K562 (cell line): Measurements from ENCODE around the gene CEP20. TPM values are rescaled to one million over a fixed set of nuclear protein-coding genes. Genes with fewer than 3 reads are reported as not detected.

Experiments
- CTCFL ChIP-seq: IDR thresholded peaks from 2 replicates; pipeline ENCODE4 v1.6.1; 2011; ENCODE audit warnings: borderline replicate concordance, low read depth, mild to moderate bottlenecking, moderate library complexity, low read length; ENCODE audit not compliant: insufficient read depth, poor library complexity, severe bottlenecking
- FOXA3 ChIP-seq, 2 experiments: fragments of 450-650 bp in 1 of 2; sonication (generic) in 1 of 2; formaldehyde crosslinking; IDR thresholded peaks in 1 of 2; conservative IDR thresholded peaks in 1 of 2; 2 replicates each; pipeline versions ENCODE4 v1.4.0 to v1.8.0; 2020 to 2022; ENCODE audit warnings: mild to moderate bottlenecking in 2 of 2, missing genetic modification reagents in 1 of 2
- FUS ChIP-seq: fragments of 200-400 bp; formaldehyde crosslinking; optimal IDR thresholded peaks from 2 replicates; pipeline ENCODE3; 2017; ENCODE audit warnings: low read depth, low read length
- GTF2A2 ChIP-seq: IDR thresholded peaks from 2 replicates; pipeline ENCODE4 v1.6.1; 2016; ENCODE audit warnings: mild to moderate bottlenecking, missing genetic modification characterization, missing compliant biosample characterization
- HOMEZ ChIP-seq: fragments of 250-450 bp; sonication (Bioruptor Pico); IDR thresholded peaks from 2 replicates; pipeline ENCODE4 v1.4.0; 2020; ENCODE audit warnings: mild to moderate bottlenecking, moderate library complexity
- HOXB6 ChIP-seq: fragments of 250-450 bp; sonication (Bioruptor Pico); IDR thresholded peaks from 2 replicates; pipeline ENCODE4 v1.5.1; 2022; ENCODE audit warnings: mild to moderate bottlenecking, borderline replicate concordance
- KDM1A ChIP-seq, 2 experiments: fragments of 450-650 bp; IDR thresholded peaks; 2 replicates each; pipeline ENCODE4 v1.6.1; 2016; ENCODE audit warnings: mild to moderate bottlenecking in 2 of 2
- MAFK ChIP-seq: IDR thresholded peaks from 2 replicates; pipeline ENCODE4 v1.6.1; 2011; ENCODE audit warnings: low read length, improper control_type of control experiment
- MCM2 ChIP-seq: fragments of 450-650 bp; IDR thresholded peaks from 2 replicates; pipeline ENCODE4 v1.6.1; 2017; ENCODE audit warnings: low read depth, mild to moderate bottlenecking
- NFIX ChIP-seq: fragments of 250-450 bp; sonication (Bioruptor Pico); IDR thresholded peaks from 2 replicates; pipeline ENCODE4 v1.4.0; 2020; ENCODE audit warnings: low read depth, mild to moderate bottlenecking, moderate library complexity
- NFRKB ChIP-seq: fragments of 450-650 bp; IDR thresholded peaks from 2 replicates; pipeline ENCODE4 v1.6.1; 2016; ENCODE audit warnings: low read depth
- PHF8 ChIP-seq: fragments of 200-600 bp; sonication (generic); IDR thresholded peaks from 2 replicates; pipeline ENCODE4 v1.6.1; 2012; ENCODE audit warnings: mixed run types, mild to moderate bottlenecking, inconsistent platforms, low read length, moderate library complexity, borderline replicate concordance
- PKNOX1 ChIP-seq: fragments of 450-650 bp; IDR thresholded peaks from 2 replicates; pipeline ENCODE4 v1.6.1; 2016
- PML ChIP-seq: IDR thresholded peaks from 2 replicates; pipeline ENCODE4 v1.6.1; 2012; ENCODE audit warnings: low read length, inconsistent platforms
- RBM15 ChIP-seq: fragments of 200-400 bp; formaldehyde crosslinking; IDR thresholded peaks from 2 replicates; pipeline ENCODE4 v1.6.1; 2018; ENCODE audit warnings: mild to moderate bottlenecking, low read length, moderate library complexity; ENCODE audit not compliant: insufficient read depth
- TFE3 ChIP-seq: fragments of 450-650 bp; formaldehyde crosslinking; IDR thresholded peaks from 2 replicates; pipeline ENCODE4 v1.4.0; 2020; ENCODE audit warnings: mild to moderate bottlenecking, mixed read lengths
- THRB ChIP-seq: fragments of 450-650 bp; formaldehyde crosslinking; conservative IDR thresholded peaks from 2 replicates; pipeline ENCODE4 v1.4.0; 2022; ENCODE audit warnings: mild to moderate bottlenecking, missing genetic modification characterization
- U2AF1 ChIP-seq: fragments of 200-400 bp; formaldehyde crosslinking; optimal IDR thresholded peaks from 2 replicates; pipeline ENCODE3; 2017; ENCODE audit warnings: mild to moderate bottlenecking, low read depth, low read length, moderate library complexity
- XRCC4 ChIP-seq: IDR thresholded peaks from one replicate; pipeline ENCODE4 v1.6.1; 2011; ENCODE audit not compliant: insufficient read depth, insufficient read length; ENCODE audit errors: extremely low read depth
- ZNF253 ChIP-seq: fragments of 250-450 bp; sonication (Bioruptor Pico); conservative IDR thresholded peaks from 2 replicates; pipeline ENCODE4 v1.6.1; 2021; ENCODE audit warnings: mild to moderate bottlenecking
- ZNF561 ChIP-seq: fragments of 450-650 bp; formaldehyde crosslinking; conservative IDR thresholded peaks from 2 replicates; pipeline ENCODE4 v1.4.0; 2020; ENCODE audit warnings: mild to moderate bottlenecking, moderate library complexity
- ZZZ3 ChIP-seq: fragments of 450-650 bp; IDR thresholded peaks from 2 replicates; pipeline ENCODE4 v1.6.1; 2016; ENCODE audit warnings: antibody characterized with exemption, mild to moderate bottlenecking, moderate library complexity
- polyA plus RNA-seq, 8 experiments: library from polyadenylated mRNA; depleted of rRNA in 4 of 8; stranded (reverse) in 5 of 8; unstranded in 3 of 8; fragments of >200 nt; fragmentation: Nextera tagmentation in 2 of 8; fragmentation: Illumina TruSeq in 1 of 8; extraction: Ambion mirVana in 2 of 8; extraction: Trizol in 1 of 8; gene quantifications; 2 replicates each; pipeline versions ENCODE4 v1.2.1 to v1.2.3, GENCODE V29; 2011 to 2014; ENCODE audit warnings: inconsistent platforms in 1 of 8, missing spikeins in 1 of 8
- total RNA-seq, 7 experiments: library from RNA; depleted of rRNA in 6 of 7; stranded (reverse); fragments of >200 nt in 6 of 7; fragmentation: Illumina TruSeq in 2 of 7; extraction: Trizol in 2 of 7; gene quantifications; 2 replicates each; pipeline versions ENCODE4 v1.2.1 to v1.2.3, GENCODE V29; 2011 to 2021; ENCODE audit warnings: low replicate concordance in 1 of 7

Gene CEP20
- total and polyA plus RNA-seq, 9 of the 15 experiments (the other 6 are each of a cell fraction or from before 2014, with no cell fraction given) = 41.3 to 150 (median 104) TPM

- TF ChIP-seq ZNF561 = no peak
- no peak for TF ChIP-seq CTCFL
- TF ChIP-seq ZNF253 (CRISPR knock-in tag) = no peak
- no peak for TF ChIP-seq NFIX
- TF ChIP-seq TFE3 (CRISPR knock-in tag) = no peak
- TF ChIP-seq GTF2A2 (tag) = no peak
- TF ChIP-seq XRCC4 = no peak
- TF ChIP-seq PML = no peak
- TF ChIP-seq PKNOX1 = peak; percentile 52
- no peak for TF ChIP-seq ZZZ3
- TF ChIP-seq THRB (CRISPR knock-in tag) = no peak
- no peak for TF ChIP-seq NFRKB
- TF ChIP-seq HOXB6 = no peak
- TF ChIP-seq FOXA3 (CRISPR knock-in tag; conservative IDR thresholded peaks at IDR 0.05 in 1 of 2, IDR thresholded peaks at IDR 0.05 in 1 of 2) = no peak
- TF ChIP-seq RBM15 = no peak
- peak in 1 of 2 experiments; percentile 23; a peak in 1 of 4 replicates for TF ChIP-seq KDM1A (IDR thresholded peaks at IDR 0.05)
- TF ChIP-seq FUS = no peak
- peak; percentile 56 for TF ChIP-seq MAFK
- TF ChIP-seq MCM2 = peak; percentile 71; the same call in 1 of the 2 replicates
- no peak for TF ChIP-seq PHF8
- TF ChIP-seq HOMEZ (CRISPR knock-in tag) = no peak
- TF ChIP-seq U2AF1 = no peak
These were observed 9.4 kb upstream of the CEP20 start (continued) for GRCh38 chr16:15897834-15898254.
